ENCODE measurements around the gene MATN1.
"Not testable (repeated sequence)": the region's sequence is repeated elsewhere in the genome, so short reads cannot be mapped to it uniquely, and the experiment has no call there.

Gene MATN1

GRCh38 chr1:30696831-30697230, 26.6 kb downstream of the MATN1 start:
- DNase-seq (ENCODE audit: low read depth) = no peak

- no peak for DNase-seq (ENCODE audit: low read depth)
These were observed 27.9 kb downstream of the MATN1 start for GRCh38 chr1:30695439-30695841.

GRCh38 chr1:30694280-30695175, 28.9 kb downstream of the MATN1 start:
- DNase-seq (ENCODE audit: low read depth) = no peak

GRCh38 chr1:30693822-30694221, 29.6 kb downstream of the MATN1 start:
- no peak for DNase-seq (ENCODE audit: low read depth)

DNA sequence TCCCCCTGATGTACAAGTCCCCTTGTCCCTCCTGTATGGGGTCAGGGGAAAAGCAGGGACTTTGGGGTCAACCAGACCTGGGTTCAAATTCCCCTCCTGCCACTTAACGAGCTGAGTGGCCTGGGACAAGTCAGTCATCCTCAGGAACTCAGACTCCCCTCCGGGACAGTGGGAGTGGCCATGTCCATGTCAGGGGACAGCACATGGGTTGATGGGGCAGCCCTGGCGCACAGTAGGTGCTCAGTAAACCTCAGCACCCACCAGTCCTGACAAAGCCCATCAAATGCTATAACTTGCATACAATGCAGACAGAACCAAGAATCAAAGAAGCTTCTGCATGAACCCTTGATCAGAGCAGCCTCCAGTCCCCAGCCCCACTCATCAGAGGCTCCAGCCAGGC, 30.0 kb downstream of the MATN1 start:
- DNase-seq (ENCODE audit: low read depth) = no peak

- no peak for DNase-seq (ENCODE audit: low read depth)
These were observed 30.5 kb downstream of the MATN1 start for GRCh38 chr1:30692948-30693301.

- no peak for DNase-seq (ENCODE audit: low read depth)
These were observed 31.0 kb downstream of the MATN1 start for GRCh38 chr1:30692201-30692947.

- no peak for DNase-seq (ENCODE audit: low read depth)
These were observed 31.9 kb downstream of the MATN1 start for GRCh38 chr1:30691480-30691879.

DNA sequence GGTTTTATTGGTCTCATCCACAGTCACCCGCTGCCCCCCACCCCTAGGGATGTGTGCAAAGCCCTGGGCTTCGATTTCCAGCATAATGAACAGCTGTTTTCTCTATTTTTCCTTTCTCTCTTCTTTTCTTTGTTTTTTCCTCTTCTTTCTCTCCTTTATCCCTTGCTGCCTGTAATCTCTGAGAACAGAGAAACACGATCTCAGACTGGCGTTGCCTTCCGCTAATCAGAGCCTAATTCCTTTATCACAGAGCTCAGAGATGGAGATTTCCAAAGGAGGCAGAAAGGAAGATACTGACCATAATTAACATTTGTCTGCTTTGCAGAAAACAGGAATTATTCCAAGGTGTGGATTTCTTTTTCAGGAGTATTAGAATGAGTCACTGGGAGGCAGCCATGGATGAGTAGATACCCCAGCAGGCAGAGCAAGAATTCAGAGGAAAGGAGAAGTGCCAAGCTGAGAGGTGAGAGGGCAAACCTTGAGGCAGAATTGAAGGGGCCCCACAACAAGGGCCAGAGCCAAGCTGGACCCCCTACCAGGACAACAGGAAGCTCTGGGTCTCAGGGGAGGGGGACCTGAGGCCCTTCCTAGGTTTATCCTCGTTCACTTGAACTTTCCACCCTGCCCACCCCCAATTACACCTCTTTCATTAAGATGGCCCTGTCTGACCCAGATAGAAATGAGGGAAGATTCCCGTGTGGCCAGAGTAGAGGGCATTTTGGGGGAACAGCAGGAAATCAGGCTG, 33.3 kb downstream of the MATN1 start:
- no peak for DNase-seq (ENCODE audit: low read depth)

DNA sequence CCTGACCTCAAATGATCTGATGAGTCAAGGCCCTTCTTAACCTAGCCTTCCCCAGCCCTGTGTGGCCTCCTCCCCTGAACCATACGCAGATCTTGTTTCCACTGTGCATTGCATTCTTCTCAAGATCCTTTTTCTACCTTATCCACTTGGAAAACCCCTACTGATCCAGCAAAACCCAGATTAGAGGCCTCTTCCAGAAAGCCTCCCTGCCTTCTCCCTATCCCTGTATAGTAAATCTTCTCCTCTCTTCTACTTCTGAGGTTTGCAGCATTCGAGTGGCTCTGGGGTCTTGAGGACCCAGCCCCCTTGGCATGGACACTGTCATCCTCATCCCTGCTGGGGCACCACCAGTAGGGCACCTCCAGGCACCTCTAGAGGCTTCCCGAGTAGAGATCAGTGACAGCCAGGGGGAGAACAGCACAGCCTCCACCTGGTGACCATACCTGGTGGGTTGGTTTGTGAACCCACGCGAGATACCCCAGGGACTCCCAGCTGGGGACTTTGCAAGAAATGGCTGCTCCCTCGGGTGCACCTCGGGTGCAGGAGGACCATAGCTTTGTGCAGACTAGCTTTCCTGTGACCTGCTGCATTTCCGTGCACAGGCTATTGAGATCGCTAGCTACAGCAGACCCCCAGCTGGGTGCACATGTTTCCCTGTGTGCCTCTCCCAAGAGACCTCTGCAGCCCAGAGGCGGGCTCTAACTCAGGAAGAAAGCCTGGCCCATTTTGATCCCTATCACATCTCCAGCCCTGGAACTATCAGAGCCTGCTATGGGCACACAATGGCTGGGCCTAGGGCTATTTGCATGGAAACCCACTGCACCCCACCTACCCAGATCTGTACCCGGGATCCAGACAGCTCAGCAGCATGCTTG, 34.2 kb downstream of the MATN1 start:
- DNase-seq (ENCODE audit: low read depth) = no peak

DNA sequence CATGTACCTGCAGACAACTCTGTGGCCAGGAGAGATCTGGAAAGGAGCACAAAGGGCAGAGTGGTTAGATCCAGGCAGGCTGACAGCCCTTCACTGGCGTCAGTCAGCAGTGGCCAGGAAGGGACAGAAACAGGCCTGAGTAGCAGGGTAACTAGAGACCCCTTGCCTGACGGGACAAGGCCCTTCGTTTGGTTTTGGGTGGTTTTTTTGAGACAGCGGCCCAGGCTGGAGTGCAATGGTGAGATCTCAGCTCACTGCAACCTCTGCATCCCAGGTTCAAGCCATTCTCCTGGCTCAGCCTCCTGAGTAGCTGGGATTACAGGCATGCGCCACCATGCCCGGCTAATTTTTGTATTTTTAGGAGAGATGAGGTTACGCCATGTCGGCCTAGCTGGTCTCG, 34.9 kb downstream of the MATN1 start:
- not testable (repeated sequence) for DNase-seq (ENCODE audit: low read depth)

GRCh38 chr1:30687886-30688285, 35.5 kb downstream of the MATN1 start:
- no peak for DNase-seq (ENCODE audit: low read depth)

DNA sequence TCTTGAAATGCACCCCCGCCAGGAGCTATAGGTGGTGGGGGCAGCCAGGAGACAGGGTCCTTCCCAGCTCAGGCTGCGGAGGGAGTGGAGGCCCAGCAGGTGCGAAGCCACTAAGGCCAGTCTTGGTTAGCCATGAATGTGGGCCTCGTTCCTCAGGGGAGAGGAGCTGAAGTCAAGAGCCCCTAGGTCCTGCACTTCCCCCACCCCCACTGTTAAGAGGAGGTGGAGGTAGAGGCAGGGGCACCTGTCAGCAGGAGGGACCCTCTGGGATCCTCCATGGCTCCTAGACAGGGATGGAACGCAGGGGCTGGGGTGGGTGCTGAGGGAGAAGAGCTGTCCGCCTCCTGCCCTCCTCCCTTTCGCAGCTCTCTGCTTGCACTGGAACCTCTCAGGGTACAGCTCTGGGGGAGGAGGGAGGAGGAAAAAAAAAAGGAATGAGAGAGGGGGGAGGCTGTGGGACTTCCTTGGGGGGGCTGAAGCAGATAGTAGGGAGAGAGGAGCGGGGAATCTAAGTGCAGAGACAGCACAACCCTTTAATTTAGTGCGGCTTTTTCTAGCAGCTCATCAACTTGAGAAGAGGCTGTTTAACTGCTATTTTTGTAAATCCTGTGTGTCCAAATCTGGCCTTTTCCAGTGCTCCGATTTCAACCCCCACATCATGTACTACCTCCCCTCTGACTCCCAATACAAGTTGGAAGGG, 37.0 kb downstream of the MATN1 start:
- DNase-seq (ENCODE audit: low read depth) = no peak

- DNase-seq (ENCODE audit: low read depth) = no peak
These were observed 37.6 kb downstream of the MATN1 start for GRCh38 chr1:30685796-30686165.

DNA sequence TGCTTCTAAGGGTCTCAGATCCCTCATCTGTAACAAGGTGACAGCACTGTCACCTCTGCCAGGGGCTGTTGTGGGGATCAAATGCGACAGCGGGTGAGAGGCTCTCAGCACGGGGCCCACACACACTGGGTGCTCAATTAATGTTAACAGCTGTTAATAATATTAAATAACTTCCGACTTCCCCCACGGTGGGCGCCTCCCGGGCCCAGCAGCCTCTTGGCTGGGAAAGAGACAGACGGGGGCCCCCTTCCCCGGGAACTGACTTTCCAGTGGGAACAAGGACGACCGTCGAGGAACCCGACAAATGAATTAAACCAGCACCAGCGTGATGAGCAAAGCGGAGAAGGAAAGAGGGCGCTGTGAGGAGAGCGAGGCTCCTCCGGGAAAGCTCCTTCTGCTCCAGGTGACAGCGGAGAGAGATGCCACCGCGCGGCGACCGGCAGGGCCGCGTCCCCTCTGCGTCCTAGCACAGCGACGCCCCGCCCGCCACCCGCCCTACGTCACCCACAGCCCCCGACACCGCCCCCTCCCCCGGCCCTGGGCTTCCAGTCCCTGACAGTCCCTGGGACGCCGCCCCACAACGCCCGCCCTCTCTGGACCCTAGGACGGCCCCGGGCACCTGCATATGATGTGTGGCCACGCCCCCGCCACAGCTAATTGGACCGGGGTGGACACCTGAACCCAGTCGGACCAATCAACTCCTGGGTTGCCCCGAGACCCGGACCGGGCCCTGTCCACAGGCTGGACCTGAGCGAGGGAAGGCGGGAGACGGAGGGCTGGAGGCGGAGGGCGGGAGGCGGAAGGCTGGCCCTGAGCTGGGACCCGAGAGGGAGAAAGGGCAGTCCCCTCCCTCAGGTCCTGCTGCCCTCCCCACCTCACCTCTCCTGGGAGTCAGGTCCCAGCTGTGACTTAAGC, 38.2 kb downstream of the MATN1 start:
- no peak for DNase-seq (ENCODE audit: low read depth)

GRCh38 chr1:30684259-30684658, 39.1 kb downstream of the MATN1 start:
- DNase-seq (ENCODE audit: low read depth) = no peak

DNA sequence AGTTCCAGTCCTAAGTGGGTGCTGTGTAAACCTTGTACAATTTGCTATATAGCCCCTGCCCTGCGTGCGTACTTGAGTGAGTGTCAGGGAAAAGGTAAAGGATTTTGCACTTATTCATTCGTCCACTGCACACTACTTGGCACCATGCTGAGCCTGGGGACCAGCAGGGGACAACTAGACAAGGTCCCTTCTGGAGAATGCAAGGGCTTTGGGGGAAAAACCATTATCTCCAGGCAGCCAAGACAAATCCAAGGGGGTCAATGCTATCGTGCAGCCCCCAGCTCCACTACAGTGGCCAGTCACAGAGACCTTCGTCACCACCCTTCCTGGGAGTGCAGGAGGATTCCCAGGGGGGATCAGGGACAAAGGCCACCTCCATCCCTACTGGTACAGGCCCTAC, 39.7 kb downstream of the MATN1 start:
- DNase-seq (ENCODE audit: low read depth) = no peak

DNA sequence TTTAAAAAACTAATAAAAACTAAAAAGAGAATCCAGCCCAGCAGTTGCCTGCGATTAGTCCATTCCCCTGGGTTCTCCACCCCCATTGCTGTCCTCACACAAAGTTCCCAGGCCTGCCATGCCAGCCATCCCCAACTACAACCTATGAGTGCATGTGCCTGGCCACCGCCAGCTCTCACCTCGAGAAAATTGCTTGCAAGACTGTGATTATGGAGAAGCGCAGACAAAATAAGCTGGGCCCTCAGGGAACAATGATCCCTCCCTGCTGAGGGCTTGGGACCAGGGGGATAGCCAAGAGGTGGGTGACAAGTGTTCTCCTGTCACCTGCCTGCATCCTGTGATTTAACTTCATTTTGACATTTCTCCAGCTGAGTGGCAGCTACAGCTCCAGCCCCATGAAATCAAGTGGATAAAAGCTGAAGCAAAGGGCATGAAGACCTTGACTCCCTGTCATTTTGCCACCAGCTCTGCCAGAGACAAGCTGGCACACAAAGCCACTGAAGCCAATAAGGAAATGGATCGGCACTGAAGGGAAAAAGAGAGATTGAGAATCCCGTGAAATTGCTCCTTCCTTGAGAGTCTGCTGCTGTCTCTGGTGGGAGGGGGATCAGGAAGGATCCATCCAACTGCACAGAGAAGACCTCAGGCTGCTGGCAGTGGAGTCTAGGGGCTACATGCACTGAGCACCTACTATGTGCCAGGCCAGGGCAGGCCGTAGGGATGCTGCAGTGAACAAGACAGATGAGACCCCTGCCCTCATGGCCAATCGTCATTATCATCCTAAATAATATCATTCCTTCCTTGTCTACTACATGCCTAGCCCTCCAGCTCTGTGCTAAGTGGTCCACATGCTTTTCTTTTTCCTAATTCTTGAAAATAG, 40.7 kb downstream of the MATN1 start:
- no peak for DNase-seq (ENCODE audit: low read depth)

GRCh38 chr1:30681782-30682181, 41.6 kb downstream of the MATN1 start:
- DNase-seq (ENCODE audit: low read depth) = no peak

Data from stimulated activated CD8-positive, alpha-beta memory T cell treated with anti-CD3 and anti-CD28 coated beads, Interleukin-7, amount 100 ng/mL, for 24 hours (primary cell).